NCI-H1436 (cell line): ENCODE results near the gene CDK3.

Experiments
- DNase-seq: peaks from one replicate; lab custom pipeline; 2025; lab: John Stamatoyannopoulos, UW

The CDK3 gene

DNA sequence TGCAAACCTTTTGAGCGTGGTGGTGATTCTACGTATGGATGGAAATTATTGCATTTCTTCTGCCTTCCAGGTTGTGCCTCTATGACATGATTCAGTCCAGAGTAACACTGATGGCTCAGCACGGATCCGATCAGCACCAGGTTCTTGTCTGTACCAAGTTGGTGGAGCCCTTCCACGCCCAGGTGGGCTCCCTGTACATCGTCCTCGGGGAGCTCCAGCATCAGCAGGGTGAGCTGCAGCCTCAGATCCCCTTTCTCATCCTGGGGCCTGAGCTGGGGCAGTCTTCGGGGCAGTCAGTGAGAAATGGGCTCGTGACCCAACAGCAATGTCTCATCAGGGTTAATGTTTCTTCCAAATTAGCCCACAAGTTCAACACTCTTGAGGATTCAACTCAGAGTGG is 9.3 kb upstream of the CDK3 start:
- DNase-seq: no peak

DNA sequence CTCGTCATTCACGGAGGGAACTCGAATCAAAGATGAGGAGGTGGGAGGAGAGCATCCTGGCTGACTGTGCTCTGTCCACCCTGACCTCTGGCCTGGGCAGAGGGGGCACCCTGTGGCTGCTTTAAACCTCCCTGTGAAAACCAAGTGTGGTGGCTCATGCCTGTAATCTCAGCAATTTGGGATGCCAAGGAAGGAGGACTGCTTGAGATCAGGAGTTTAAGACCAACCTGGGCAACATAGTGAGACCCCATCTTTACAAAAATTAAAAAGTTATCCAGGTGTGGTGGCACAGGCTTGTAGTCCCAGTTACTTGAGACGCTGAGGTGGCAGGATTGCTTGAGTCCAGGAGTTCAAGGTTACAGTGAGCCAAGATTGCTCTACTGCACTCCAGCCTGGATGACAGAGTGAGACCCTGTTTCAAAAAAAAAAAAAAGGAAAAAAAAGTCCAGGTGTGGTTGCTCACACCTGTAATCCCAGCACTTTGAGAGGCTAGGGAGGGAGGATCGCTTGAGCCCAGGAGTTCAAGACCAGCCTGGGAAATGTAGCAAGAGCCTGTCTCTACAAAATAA is 5.8 kb upstream of the CDK3 start:
- no peak for DNase-seq

DNA sequence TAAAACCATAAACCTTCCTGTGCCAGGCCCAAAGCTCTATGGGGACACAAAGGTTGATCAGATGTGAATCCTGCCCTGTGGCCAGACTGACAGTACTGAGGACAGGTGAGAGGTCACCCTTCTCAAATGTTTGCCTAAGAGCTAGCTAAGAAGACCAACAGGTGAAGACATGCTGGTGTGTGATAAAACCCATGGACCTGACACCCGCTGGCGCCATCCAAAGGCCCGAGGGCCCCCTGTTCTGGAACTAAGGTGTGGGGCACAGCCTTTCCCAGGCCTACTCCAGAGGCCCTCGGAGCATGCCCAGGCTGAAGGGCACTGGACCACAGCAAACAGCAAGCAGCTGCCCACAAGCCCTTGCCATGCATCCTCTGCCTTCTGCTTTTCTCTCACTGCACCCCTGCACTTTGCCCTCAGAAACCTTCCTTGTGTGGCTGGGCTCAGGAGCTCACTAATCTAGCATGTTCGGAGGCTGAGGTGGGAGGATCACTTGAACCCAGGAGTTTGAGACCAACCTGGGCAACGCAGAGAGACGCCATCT is 5.2 kb upstream of the CDK3 start:
- DNase-seq: no peak

DNA sequence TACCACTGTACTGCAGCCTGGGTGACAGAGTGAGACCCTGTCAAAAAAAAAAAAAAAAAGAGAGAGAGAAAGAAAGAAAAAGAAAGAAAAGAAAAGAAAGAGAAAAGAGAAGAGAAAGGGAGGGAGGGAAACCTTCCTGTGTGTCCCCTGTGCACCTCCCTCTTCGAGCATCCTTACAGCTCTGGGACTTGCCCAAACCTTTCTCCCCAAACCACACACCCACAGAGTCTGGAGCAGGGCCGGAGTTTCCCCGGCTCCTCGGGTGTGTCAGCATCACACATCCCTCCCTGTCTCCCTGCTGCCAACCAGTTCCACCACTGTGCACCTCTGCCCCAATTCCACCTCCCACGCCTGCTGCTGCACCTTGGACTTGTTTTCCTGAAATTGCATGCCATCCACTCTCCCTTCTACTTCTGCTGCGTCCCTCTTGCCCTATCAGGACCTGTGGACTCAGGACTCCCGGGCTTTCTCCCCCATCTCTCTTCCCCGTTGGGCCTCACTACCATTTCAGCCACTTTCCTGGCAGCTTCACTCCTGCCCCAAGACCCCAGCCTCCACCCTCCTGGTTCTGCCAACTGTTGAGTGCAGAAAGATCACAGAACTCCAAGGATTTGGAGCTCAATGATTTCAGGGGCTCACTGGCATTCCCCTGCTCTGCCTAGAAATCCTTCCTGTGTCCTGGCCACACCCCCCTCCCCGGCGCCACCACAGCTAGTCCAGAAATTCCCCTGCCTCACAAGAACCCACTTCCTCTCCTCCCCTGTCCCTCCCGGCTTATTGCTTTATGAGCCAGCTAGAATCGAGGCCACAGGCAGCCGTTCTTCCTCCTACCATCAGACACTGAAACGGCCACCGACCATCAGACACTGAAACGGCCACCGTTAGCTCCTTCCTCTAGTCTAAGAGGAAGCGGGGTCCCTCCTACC is 3.7 kb upstream of the CDK3 start:
- no peak for DNase-seq

DNA sequence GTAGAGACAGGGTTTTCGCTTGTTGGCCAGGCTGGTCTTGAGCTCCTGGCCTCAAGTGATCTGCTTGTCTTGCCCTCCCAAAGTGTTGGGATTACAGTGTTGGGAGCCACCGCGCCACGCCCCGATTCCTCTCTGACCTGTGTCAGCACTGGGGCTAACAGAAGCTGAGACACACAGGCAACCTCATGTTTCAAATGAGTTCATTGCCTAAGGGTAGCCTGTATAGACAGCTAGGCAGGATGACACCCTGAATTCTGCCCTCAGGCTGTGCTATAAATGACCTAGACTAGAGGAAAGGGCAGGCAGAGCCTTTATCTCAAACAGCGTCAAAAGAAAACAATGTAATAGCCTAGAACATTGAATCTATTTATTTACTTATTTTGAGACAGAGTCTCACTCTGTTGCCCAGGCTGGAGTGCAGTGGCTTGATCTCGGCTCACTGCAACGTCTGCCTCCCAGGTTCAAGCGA is 2.3 kb upstream of the CDK3 start:
- DNase-seq: no peak

DNA sequence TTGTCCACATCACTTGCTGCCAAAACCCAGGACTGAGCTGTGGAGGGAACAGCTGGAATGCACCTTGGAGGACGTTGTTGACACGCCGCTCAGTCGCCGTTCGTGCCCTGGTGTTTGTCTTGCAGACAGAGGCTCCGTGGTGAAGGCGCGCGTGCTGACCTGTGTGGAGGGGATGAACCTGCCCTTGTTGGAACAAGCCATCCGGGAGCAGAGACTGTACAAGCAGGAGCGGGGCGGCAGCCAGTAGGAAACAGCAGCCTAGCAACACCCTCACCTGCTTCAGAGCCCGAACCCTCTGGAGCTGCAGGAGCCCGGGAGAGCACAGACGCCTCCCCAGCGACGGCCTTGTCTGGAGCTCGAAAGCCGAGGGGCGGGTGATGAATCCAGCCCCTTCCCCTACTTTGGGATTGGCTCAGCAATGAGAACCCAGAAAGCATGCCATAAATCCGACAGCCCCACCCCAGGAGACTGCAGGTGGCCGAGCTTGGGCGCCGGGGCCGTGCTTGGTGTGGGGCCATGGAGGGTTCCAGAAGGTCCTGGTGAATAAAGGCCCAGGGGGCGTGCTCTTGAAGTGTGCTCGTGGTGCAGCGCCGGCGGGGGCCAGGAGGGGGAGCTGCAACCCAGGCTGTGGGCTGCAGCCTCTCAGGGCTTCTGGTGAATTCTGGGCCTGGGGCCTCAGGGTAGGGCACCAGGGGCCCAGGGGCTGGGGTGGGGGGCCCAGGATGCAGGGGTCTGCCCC is 470 bp upstream of the CDK3 start:
- DNase-seq: peak; percentile 55

DNA sequence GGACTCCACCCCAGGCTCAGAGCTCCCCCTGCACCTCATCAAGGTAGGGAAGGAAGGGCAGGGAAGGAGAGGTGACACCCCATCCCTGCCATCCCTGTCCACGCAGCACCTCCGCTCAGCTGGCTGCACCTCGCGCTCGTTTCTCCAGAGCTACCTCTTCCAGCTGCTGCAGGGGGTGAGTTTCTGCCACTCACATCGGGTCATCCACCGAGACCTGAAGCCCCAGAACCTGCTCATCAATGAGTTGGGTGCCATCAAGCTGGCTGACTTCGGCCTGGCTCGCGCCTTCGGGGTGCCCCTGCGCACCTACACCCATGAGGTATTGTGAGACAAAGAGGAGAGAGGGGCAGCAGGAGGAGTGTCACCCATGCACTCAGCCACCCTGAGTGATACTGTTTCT is 1.4 kb downstream of the CDK3 start:
- DNase-seq: no peak

DNA sequence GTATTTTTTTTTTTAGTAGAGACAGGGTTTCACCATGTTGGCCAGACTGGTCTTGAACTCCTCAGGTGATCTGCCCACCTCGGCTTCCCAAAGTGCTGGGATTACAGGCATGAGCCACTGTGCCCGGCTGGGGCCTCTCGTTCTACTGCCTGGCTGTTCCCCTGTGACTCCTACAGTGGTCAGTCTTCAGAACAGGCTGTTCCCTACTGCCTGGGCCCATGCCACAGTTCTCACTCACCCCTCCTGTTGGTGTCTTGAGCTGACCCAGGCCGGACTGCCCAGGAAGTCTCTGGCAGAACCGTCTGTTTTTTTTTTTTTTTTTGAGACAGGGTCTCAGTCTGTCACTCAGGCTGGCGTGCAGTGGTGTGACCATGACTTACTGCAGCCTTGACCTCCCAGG is 3.3 kb downstream of the CDK3 start:
- DNase-seq: no peak

DNA sequence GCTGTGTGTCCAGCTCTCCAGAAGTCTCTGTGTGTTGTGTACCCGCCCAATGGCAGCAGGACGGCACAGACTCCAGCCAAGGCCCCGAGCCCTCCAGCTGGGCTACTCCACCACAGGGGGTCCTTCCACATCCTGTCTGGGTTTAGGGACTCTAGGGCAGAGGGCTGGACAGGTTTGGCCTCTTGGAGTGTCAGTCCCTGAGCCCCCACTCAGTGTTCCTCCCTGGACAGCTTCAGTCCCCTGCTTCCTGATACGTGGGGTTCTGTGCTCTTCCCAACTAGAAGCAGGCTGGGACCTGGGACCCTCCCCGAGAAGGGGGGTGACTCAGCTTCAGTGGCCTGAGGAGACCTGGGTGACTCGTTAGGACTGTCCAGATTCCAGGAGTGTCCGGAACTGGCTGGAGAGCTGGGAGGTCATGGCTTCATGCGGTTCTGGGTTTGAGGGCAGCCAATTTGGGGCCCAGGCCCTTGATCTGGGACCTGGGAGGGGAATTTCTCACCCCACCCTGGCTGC is 4.2 kb downstream of the CDK3 start:
- no peak for DNase-seq

DNA sequence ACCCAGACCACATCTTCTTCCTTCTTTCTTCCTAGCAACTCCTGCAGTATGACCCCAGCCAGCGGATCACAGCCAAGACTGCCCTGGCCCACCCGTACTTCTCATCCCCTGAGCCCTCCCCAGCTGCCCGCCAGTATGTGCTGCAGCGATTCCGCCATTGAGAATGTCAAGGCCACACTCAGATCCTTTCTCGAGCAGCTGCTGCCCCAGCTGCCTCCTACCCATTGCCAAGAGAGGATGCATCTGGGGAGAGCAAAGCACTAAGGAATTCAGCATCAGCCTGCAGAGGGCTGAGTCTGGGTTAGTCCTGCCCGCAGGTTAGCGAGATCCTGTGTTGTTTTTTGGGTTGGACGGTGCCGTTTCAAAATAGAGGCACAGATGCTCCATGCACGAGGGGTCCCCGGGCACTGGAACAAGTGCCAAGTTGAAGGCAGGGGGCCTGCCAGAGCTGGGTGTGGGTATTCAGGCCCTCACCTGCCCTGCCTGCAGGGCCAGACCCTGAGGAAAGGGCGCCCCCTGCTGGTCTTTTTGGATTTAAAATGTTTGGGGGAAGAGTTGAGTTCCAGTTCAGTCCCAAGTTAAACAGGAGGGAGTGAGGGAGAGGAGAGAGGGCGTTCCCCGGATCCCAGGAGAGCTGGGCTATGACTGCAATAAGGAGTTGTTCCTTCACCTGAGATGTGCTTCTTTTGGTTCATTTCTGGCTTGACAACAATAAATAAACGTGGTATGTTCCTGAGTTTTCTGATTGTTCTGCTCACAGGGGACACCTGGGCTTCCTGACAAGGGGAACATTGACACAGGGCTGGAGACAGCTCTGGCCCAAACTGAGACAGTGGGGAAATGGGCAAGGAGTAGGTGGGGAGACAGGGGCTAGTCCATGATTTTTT is 4.9 kb downstream of the CDK3 start:
- peak; percentile 77 for DNase-seq

DNA sequence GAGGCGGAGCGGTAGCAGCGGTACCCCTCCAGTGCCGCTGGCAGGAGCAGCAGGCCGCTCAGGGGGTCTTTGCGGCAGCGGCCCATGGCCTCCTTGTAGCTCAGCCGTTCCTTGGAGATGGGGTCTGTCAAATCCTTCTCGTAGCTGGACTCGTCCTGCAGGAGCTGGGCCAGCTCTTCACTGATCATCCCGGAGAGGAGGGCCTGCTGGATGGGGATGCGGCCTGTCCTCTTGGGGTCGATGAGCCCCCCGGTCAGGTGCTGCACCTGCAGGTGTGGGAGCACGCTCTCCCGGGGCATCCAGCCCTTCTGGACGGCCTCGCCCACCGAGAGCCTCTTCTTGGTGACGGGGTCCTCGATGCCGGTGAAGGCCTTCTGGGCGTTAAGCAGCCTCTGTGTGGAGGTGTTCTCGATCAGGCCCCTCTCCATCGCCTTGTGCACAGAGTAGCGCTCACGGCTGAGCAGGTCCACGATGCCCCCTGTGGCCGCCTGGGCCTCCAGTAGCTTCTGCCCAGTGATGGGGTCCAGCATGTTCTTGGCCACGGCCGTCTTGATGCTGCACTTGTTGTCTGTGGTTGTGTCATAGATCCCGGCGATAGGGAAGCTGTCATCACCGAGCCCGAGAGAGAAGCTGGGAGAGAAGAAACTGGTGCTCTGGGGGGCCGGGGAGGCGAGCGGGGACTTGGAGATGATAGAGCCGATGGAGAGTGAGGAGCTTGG is 6.6 kb downstream of the CDK3 start:
- no peak for DNase-seq

DNA sequence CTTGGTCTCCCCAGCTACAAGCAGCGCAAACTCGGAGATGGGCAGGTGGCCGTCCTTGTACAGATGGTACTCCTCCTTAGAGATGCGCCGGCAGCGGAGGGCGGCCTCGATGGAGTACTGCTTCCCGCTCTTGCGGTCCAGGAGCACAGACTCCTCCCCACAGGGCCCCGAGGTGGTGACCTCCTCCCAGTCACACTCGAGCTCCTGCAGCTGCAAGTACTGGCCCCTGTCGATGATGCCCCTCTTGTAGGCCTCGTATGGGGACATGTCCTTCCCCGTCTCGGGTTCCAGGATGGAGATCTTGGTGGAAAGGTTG is 7.2 kb downstream of the CDK3 start:
- no peak for DNase-seq

DNA sequence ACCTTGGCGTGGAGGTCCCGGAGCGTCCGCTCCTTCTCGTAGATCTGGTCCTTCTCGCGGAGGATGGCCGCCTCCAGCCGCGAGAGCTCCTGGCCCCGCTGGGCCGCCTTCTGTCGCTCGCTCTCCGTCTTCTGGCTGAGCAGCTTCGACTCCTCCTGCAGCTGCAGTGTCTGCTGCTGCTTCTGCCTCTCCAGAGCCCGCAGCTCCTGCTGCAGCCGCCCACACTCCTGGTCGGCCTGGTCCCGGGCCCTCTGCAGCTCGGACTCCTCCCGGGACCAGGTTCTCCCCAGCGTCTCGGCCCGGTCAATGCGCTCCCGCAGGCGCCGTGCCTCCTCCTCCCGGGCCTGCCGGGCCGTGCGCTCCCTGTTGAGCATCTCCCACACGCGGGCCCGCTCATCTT is 7.6 kb downstream of the CDK3 start:
- no peak for DNase-seq

DNA sequence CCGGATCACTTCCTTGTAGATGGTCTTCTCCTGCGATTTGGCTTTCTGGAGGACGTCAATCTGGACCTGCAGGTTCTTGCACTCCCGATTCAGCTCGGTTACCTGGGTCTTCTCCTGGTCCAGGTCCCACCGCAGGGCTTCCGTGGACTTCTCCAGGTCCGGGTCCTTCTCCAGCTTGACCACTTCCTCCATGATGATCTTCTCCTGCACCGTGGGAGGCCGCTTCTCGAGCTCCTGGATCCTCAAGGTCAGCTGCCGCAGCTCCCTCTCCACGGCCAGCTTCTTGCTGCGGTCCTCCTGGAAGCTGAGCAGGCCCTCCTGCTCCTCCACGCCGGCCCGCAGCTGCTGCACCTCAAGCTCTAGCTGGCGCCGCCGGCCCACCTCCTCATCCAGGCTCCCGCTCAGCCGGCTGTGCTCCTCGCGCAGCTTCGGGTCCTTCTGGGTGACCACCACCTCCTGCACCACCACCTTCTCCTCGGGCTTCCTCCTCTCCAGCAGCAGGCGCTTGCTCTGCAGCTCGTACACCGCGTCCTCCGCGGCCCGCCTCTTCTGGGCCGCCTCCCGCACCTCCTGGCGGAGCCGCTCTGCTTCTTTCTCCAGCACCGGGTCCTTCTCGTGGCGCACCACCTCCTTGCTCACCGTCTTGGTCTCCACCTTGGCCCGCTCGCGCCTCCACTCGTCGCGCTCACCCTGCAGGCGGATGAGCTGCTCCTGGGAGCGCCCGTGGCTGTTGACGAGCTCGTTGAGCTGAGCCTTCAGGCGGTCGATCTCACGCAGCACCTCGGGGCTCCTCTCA is 8.2 kb downstream of the CDK3 start:
- DNase-seq: no peak

DNA sequence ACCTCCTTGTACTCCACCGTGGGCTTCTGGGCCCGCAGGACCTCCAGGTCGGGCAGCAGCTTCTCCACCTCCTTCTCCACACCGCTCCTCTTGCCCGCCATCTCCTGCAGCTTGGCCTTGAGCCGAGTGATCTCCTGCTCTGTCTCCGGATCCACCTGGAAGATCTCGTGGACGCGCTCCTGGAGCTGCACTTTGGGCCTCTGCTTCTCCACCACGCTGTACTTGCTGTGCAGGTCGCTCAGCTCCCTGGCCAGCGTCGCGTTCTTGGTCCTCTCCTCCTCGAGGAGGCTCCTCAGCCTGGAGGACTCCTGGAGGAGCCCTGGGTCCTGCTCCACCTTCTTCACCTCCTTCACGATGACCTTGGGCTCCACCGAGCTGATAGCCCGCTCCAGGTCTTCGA is 8.8 kb downstream of the CDK3 start:
- no peak for DNase-seq

DNA sequence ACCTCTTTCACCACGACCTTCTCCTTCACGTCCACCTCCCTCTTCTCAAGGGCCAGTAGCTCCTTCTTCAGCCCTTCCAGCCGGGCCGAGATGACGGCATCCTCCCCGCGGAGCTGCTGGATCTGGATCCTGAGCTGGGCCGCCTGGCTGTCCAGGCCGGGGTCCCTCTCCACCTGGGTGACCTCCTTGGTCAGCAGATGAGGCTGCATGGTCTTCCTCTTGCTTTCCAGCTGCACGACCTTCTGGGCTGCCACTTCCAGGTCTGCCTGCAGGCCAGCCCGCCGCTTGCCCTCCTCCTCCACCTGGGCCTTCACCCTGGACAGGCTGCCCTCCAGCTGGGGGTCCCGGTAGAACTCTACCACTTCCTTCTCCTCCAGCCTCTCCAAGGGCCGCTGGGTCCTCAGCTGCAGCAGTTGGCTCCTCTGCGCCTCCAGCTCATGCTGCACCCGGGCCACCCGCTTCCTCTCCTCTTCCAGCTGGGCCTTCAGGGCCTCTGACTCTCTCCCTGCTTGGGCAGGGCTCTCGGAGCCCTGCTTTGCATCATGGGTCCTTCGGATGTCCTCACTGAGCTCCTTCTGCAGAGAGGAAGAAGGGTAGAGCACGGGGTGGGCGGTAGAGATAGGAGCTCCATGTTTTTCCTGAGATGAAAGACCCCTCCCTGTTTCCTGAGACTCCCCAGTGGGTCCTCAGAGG is 9.5 kb downstream of the CDK3 start:
- no peak for DNase-seq

DNA sequence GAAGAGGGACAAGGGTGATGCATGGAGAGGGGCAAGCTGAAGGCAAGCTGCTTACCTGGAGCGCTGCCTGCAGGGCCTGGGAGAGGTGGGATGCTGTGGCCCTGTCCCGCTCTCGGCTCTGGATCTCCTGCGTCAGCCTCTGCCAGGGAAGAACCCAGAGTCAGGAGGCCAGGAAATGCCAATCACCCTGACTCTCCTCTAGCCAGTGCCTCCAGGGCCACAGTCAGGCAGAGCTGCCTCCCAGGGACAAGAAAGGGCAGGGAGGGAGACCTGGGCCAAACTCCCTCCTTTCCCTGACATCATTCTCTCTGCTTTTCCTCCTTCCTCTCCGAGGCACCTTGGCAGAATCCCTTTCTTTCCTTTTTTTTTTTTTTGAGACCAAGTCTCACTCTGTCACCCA is 11.3 kb downstream of the CDK3 start:
- DNase-seq: no peak

DNA sequence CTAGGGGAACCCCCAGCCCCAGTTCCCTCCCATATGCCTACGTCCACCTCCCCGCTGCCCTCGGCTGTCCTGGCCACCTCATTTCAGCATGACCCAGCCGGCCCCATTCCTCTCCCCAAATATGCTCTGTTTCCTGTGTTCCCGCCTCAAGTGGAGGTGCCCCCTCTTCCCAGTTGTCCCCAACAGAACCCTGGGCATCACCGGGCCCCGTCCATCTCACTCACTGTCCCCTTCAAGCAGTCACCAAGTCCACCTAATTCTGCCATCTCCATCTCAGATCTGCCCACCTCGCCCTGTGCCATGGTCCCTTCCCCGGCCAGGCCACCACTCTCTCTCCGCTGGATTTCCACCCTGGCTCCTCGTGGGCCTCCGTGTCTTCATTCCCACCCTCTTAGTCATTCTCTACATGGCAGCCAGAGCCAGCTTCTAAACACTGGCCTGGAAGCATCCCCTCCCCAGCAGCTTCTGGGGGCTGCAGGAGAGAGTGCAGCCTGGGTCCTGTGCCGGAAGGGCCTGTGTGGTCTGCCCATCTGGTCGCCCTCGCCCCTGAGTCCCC is 12.8 kb downstream of the CDK3 start:
- DNase-seq: no peak
